ENCODE data around the gene HS1BP3. TPM values are rescaled to one million over a fixed set of nuclear protein-coding genes. Genes with fewer than 3 reads are reported as not detected.

HS1BP3 gene
- total and polyA plus RNA-seq, 12 donors = 23.7 to 50.1 (median 40.5) TPM

DNA sequence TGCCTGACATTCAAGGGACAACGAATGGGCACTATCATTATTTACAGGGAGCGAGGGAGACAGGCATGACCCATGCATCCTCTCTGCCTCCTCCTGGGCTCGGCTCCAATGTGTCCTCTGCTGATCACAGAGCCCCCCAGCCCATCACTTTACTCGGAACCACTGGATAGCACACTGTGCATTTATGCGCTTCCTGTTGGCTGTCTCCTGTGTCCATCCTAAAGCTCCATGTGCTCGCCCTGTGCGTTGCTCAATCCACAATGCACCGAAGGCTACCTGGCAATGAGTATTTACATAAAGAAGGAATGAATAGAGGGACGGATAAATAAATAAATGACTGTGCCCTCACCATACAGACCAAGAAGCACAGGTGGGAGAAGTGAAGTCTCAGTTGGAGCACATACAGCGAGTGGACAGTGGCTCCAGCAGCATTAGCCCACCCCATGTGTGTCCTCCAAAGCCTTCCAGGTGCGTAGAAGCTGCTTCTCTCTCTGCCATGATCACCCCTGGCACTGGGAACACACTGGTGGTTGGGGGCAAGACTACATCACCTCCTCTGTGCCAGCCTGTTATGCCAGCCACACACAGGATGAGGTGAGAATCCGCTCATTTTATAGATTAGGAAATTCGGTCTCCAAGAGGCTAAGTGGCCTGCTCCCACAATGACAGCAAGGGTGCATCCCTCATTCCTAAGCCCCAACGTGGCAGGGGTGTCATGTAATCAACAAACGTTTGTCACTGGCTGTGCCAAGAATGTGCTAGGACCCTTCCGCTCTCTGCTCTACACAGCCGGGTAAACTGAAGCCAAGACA is 13.7 kb upstream of the HS1BP3 start:
- no peak overlapping the region for H3K4me3 ChIP-seq
- intact Hi-C loops (cut with DNase I) = loop anchor here (5.0 kb wide), 2 partner anchors 298 to 453 kb away; no protein-coding TSS in a partner anchor
- 48 to 64% (median 60%) methylated on average over 16 to 17 of the region's 17 CpGs for WGBS, 4 donors

DNA sequence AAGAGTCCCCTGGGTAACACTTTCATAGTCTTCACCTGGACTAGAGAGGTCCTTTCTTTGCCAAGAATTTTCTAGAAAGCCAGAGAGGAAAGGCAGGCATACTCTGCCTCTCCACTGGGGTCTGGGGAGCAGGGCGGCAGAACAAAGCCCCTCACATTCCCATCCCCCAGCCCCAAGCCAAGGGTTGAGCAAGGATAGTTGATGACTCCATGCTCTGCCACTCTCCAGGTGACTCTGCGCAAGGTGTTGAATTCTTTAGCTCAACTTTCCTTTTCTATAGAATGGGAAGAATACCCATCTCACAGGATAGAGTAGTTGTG is 13.1 kb upstream of the HS1BP3 start:
- DNase-seq = no peak
- Histone ChIP-seq H3K4me1 (replicated peaks in 1 of 2) (peaks cover 13 to 18% of the 10 kb centered on the region in 2 donors), H3K4me3 (no peak overlapping the region), H3K27ac (no peak overlapping the region), H3K9me3 (replicated peaks in 1 of 3) (no peaks in the 10 kb centered on the region), H3K36me3 (replicated peaks in 1 of 2) (no peaks in the 10 kb centered on the region), H3K27me3 (peaks cover 55% of the 10 kb centered on the region)
- TF ChIP-seq POLR2A (IDR thresholded peaks at IDR 0.05) = no peak
- TF ChIP-seq, protein P1, sequence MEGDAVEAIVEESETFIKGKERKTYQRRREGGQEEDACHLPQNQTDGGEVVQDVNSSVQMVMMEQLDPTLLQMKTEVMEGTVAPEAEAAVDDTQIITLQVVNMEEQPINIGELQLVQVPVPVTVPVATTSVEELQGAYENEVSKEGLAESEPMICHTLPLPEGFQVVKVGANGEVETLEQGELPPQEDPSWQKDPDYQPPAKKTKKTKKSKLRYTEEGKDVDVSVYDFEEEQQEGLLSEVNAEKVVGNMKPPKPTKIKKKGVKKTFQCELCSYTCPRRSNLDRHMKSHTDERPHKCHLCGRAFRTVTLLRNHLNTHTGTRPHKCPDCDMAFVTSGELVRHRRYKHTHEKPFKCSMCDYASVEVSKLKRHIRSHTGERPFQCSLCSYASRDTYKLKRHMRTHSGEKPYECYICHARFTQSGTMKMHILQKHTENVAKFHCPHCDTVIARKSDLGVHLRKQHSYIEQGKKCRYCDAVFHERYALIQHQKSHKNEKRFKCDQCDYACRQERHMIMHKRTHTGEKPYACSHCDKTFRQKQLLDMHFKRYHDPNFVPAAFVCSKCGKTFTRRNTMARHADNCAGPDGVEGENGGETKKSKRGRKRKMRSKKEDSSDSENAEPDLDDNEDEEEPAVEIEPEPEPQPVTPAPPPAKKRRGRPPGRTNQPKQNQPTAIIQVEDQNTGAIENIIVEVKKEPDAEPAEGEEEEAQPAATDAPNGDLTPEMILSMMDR (IDR thresholded peaks at IDR 0.05) = no peak
- intact Hi-C loops (cut with DNase I) = loop anchor here (5.0 kb wide), 2 partner anchors 298 to 453 kb away; no protein-coding TSS in a partner anchor
- 69 to 92% (median 86%) methylated on average over 2 of the region's 2 CpGs for WGBS, 4 donors

More for the DNA sequence above, 13.7 kb upstream of the HS1BP3 start:
- TF ChIP-seq, protein P1 (IDR thresholded peaks at IDR 0.05) = no peak
- TF ChIP-seq POLR2A (IDR thresholded peaks at IDR 0.05) = no peak
- H3K9me3 ChIP-seq (replicated peaks in 1 of 3) = no peaks in the 10 kb centered on the region
- peak in 1 of 7 donors; percentile 7 for DNase-seq
- H3K27ac ChIP-seq = no peak overlapping the region
- peaks cover 13 to 18% of the 10 kb centered on the region in 2 donors for H3K4me1 ChIP-seq (replicated peaks in 1 of 2)
- H3K36me3 ChIP-seq (replicated peaks in 1 of 2) = no peaks in the 10 kb centered on the region
- H3K27me3 ChIP-seq = peaks cover 61% of the 10 kb centered on the region

DNA sequence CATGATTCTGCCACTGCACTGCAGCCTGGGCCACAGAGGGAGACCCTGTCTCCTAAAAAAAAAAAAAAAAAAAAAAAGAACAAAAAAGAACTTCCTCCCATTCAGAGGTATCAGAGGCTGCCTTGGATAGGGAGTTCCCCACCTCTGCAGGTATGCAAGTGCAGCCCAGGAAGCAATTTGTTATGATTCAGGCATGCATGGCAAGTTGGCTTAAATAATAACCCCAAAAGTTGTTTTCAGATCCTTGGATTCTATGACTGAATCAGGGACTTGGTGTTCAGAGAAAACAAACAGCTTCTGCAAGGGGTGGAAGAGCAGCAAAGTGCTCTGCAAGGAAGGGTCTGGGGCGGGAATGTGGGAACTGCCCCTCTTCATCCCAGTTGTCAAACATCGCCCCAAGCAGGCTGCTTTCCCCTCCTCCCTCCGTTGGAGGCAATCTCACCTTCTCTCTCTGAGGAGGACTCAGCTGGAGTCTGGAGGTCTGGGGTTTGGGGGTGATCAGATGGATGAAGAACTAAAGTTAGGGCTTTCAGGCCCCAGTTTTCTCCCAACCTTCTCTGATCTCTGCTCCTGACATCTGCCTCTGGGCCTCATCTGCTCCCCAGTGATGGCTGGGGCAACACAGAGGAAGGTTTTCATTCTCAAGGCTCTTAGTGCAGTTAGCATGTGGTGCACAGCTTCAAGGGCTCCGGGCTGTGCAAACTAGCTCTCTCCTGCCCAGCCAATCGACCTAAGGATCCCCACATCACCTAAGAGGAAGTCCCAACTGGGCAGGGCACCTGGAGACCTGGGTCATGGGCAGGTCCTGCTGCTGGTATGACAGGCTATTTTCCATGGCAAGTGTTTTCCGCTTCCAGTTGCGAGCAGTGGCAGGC is 12.5 kb upstream of the HS1BP3 start:
- TF ChIP-seq, protein P1 (IDR thresholded peaks at IDR 0.05) = no peak
- no peak for TF ChIP-seq POLR2A (IDR thresholded peaks at IDR 0.05)
- Histone ChIP-seq H3K27me3 (peaks cover 51% of the 10 kb centered on the region), H3K9me3 (replicated peaks in 1 of 3) (no peaks in the 10 kb centered on the region), H3K27ac (no peak overlapping the region), H3K36me3 (replicated peaks in 1 of 2) (no peaks in the 10 kb centered on the region), H3K4me1 (replicated peaks in 1 of 2) (peaks cover 13 to 18% of the 10 kb centered on the region in 2 donors), H3K4me3 (no peak overlapping the region)
- intact Hi-C loops (cut with DNase I) = loop anchor here (2.0 to 5.0 kb wide), 3 partner anchors 299 to 454 kb away; no protein-coding TSS in a partner anchor
- WGBS, 4 donors = 54 to 69% (median 61%) methylated on average over 2 to 7 of the region's 7 CpGs
- peak in 1 of 7 donors; percentile 13 for DNase-seq
